Measurements from ENCODE around the gene BRD4. TPM values are rescaled to one million over a fixed set of nuclear protein-coding genes. Genes with fewer than 3 reads are reported as not detected.
A peak's percentile ranks its signal among the peaks of the same experiment; 100 is the strongest.

Gene BRD4
- total and polyA plus RNA-seq, 5 donors from 2014 or later, result 6.6 to 168 (median 9.4) TPM

DNA sequence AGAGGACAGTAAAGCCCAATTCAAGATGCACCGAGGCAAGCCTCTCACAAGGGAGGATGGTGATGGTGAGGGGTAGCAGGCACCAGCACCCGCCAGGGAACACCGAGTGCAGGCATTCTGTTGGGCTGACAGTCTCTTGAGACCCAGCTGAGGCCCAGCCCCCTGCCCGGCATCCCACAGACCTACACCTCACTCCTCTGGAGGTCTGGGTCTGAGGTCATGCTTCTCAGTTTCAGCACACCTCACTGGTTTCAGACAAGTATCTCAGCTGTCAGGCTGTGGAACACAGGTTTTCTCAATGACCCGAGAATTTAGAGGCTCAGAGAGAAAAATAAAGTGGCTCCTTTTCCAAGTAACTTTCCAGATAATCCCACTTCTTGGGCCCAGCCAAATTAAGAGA lies 72.4 kb downstream of the BRD4 start:
- Mint-ChIP-seq H3K27ac (no peak overlapping the region), H3K4me3 (no peak overlapping the region), H3K27me3 (no peaks in the 10 kb centered on the region), H3K36me3 (peaks cover 43% of the 10 kb centered on the region), H3K4me1 (peaks cover 0 to 6% (median 2%) of the 10 kb centered on the region in 4 donors), H3K9me3 (peaks cover 0 to 2% (median 0%) of the 10 kb centered on the region in 7 donors)
- Histone ChIP-seq H3K27me3 (ENCODE audit: control insufficient read depth, insufficient read depth, low read length) (no peaks in the 10 kb centered on the region), H3K36me3 (ENCODE audit: control insufficient read depth, insufficient read depth, low read length) (peaks cover 95% of the 10 kb centered on the region), H3K4me3 (ENCODE audit: low read depth, low read length) (no peak overlapping the region), H3K4me1 (ENCODE audit: control insufficient read depth, insufficient read depth, low read length, poor library complexity, severe bottlenecking) (no peaks in the 10 kb centered on the region), H3K9me3 (ENCODE audit: control insufficient read depth in 2 of 2, low read length in 2 of 2) (no peaks in the 10 kb centered on the region), H3K27ac (ENCODE audit: insufficient read depth, low read length, poor library complexity, severe bottlenecking) (no peak overlapping the region)
- DNase-seq, result no peak
- ATAC-seq (ENCODE audit: low read depth in 2 of 2), result no peak

DNA sequence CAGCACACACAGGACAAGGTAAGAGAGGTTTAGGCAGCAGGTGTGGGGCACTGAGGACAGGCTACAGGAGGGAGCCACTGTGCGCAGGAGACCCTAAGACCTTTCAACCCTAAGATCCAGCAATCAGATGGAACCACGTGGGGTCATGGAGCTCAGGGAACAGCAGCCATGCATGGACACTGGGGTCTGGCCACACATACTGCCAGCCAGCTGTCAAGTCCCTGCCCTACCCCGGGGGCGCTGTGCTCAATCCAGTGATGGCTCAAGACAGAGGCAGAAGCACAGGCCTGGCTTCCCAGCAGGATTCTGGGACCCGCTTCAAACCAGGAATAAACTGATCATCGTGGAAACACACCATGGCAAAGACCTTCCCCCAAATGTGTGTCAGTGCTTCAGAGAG lies 74.6 kb downstream of the BRD4 start:
- DNase-seq (no peak), ATAC-seq (ENCODE audit: low read depth in 2 of 2) (no peak)
- Histone ChIP-seq H3K9me3 (ENCODE audit: control insufficient read depth in 2 of 2, low read length in 2 of 2) (no peaks in the 10 kb centered on the region), H3K4me3 (ENCODE audit: low read depth, low read length) (no peak overlapping the region), H3K27ac (ENCODE audit: insufficient read depth, low read length, poor library complexity, severe bottlenecking) (no peak overlapping the region), H3K27me3 (ENCODE audit: control insufficient read depth, insufficient read depth, low read length) (no peaks in the 10 kb centered on the region), H3K4me1 (ENCODE audit: control insufficient read depth, insufficient read depth, low read length, poor library complexity, severe bottlenecking) (no peaks in the 10 kb centered on the region), H3K36me3 (ENCODE audit: control insufficient read depth, insufficient read depth, low read length) (peaks cover 95% of the 10 kb centered on the region)
- no peak overlapping the region for H3K27ac Mint-ChIP-seq
- no peak overlapping the region for H3K4me3 Mint-ChIP-seq
- peaks cover 0 to 2% (median 0%) of the 10 kb centered on the region in 7 donors for H3K9me3 Mint-ChIP-seq
- H3K4me1 Mint-ChIP-seq, result peaks cover 0 to 6% (median under 1%) of the 10 kb centered on the region in 4 donors
- H3K36me3 Mint-ChIP-seq, result peaks cover 39% of the 10 kb centered on the region
- no peaks in the 10 kb centered on the region for H3K27me3 Mint-ChIP-seq

DNA sequence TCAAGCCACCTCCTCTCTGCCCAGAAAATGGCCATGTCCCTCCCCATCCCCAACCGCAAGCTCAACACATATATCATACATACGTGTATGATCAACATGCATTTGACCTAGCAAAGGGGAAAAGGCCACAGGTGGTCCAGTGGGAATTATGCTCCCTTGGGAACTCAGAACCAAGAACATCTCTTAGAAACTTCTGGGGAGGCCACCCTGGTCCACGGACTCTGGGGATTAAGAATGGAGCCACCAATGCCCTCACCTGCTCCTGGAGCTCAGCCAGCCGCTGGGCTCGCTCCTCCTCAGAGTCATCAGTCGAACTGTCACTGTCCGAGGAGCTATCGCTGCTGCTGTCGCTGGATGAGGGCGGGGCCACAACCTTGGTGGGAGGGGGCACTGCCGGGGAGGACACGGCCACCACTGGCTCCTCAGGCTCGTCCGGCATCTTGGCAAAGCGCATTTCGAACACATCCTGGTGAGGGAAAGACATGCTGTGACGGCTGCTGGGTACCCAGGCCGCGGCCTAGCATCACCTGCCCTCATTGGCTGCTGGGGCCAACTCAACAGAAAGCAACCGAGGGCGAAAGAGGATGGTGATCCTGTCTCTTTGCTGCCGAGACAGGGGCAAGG lies 75.5 kb downstream of the BRD4 start:
- Histone ChIP-seq H3K9me3 (ENCODE audit: control insufficient read depth in 2 of 2, low read length in 2 of 2) (no peaks in the 10 kb centered on the region), H3K4me1 (ENCODE audit: control insufficient read depth, insufficient read depth, low read length, poor library complexity, severe bottlenecking) (no peaks in the 10 kb centered on the region), H3K4me3 (ENCODE audit: low read depth, low read length) (no peak overlapping the region), H3K27me3 (ENCODE audit: control insufficient read depth, insufficient read depth, low read length) (no peaks in the 10 kb centered on the region), H3K36me3 (ENCODE audit: control insufficient read depth, insufficient read depth, low read length) (peaks cover 96% of the 10 kb centered on the region), H3K27ac (ENCODE audit: insufficient read depth, low read length, poor library complexity, severe bottlenecking) (no peak overlapping the region)
- Mint-ChIP-seq H3K9me3 (peaks cover 0 to 2% (median 0%) of the 10 kb centered on the region in 7 donors), H3K36me3 (peaks cover 43% of the 10 kb centered on the region), H3K27me3 (no peaks in the 10 kb centered on the region), H3K4me3 (no peak overlapping the region), H3K4me1 (peaks cover 0 to 6% (median under 1%) of the 10 kb centered on the region in 4 donors), H3K27ac (peak overlapping the region in 1 of 3 donors; percentile 48)
- no peak for ATAC-seq (ENCODE audit: low read depth in 2 of 2)
- DNase-seq, result no peak

DNA sequence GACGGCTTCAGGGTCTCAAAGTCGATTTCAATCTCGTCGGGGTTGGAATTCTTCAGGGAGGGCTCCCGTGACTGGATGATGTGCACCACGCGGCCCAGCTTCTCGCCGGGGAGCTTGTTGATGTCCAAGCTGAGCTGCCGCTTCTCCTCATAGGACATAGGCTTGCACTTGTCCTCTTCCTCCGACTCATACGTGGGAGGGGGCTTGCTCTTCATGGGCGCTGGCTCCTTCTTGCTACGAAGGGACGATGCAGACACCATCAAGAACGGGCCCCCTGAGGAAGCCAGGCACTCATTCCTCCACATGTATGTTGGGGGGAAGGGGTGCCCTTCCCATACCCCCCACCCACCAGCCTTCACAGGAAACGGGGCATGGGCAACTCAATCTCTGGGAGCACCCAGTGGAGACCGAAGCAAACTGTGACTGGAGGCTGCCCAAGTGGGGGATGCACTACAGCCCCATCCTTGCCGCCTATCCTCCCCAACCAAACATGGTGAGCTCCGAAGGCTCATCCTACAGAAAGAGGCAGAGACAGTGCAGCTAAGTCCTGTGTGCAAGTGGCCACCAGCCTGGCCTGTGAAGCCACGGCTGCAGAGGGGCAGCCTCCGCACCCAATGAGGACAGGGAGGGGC lies 76.9 kb downstream of the BRD4 start:
- H3K27ac ChIP-seq (ENCODE audit: insufficient read depth, low read length, poor library complexity, severe bottlenecking), result no peak overlapping the region
- Mint-ChIP-seq H3K9me3 (peaks cover 0 to 2% (median 0%) of the 10 kb centered on the region in 7 donors), H3K36me3 (peaks cover 37% of the 10 kb centered on the region), H3K4me3 (no peak overlapping the region), H3K4me1 (peaks cover 0 to 2% (median 0%) of the 10 kb centered on the region in 4 donors), H3K27me3 (no peaks in the 10 kb centered on the region), H3K27ac (peak overlapping the region in 1 of 3 donors; percentile 14)
- no peak overlapping the region for H3K4me3 ChIP-seq (ENCODE audit: low read depth, low read length)
- H3K36me3 ChIP-seq (ENCODE audit: control insufficient read depth, insufficient read depth, low read length), result peaks cover 98% of the 10 kb centered on the region
- no peaks in the 10 kb centered on the region for H3K4me1 ChIP-seq (ENCODE audit: control insufficient read depth, insufficient read depth, low read length, poor library complexity, severe bottlenecking)
- DNase-seq (no peak), ATAC-seq (ENCODE audit: low read depth in 2 of 2) (no peak)
- H3K9me3 ChIP-seq (ENCODE audit: control insufficient read depth in 2 of 2, low read length in 2 of 2), result no peaks in the 10 kb centered on the region
- no peaks in the 10 kb centered on the region for H3K27me3 ChIP-seq (ENCODE audit: control insufficient read depth, insufficient read depth, low read length)

DNA sequence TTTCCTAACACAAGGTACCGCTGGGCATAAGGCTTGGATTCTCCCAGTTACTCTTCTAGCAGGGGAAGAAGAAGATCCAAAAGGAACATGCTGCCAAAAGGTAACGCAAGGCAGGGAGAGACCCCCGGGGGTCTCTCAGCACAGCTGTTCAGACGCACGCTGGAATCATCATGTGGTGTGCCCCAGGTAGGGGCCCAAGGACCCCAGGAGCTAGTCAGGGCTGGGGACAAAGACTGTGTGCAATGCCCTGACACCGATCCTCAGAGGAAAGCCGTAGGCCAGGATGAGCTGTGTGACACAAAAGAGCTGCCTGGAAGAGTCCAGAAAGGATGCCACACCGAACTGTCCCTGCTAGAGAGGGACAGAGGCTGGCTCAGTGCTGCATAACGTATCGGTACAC lies 77.8 kb downstream of the BRD4 start:
- no peak for ATAC-seq (ENCODE audit: low read depth in 2 of 2)
- Mint-ChIP-seq H3K9me3 (peaks cover 0 to 2% (median 0%) of the 10 kb centered on the region in 7 donors), H3K4me1 (peaks cover 0 to 2% (median 0%) of the 10 kb centered on the region in 4 donors), H3K4me3 (no peak overlapping the region), H3K27me3 (no peaks in the 10 kb centered on the region), H3K36me3 (peaks cover 35% of the 10 kb centered on the region), H3K27ac (no peak overlapping the region)
- H3K4me3 ChIP-seq (ENCODE audit: low read depth, low read length), result no peak overlapping the region
- H3K9me3 ChIP-seq (ENCODE audit: control insufficient read depth in 2 of 2, low read length in 2 of 2), result no peaks in the 10 kb centered on the region
- no peak for DNase-seq
- peaks cover 98% of the 10 kb centered on the region for H3K36me3 ChIP-seq (ENCODE audit: control insufficient read depth, insufficient read depth, low read length)
- no peaks in the 10 kb centered on the region for H3K4me1 ChIP-seq (ENCODE audit: control insufficient read depth, insufficient read depth, low read length, poor library complexity, severe bottlenecking)
- no peak overlapping the region for H3K27ac ChIP-seq (ENCODE audit: insufficient read depth, low read length, poor library complexity, severe bottlenecking)
- no peaks in the 10 kb centered on the region for H3K27me3 ChIP-seq (ENCODE audit: control insufficient read depth, insufficient read depth, low read length)

DNA sequence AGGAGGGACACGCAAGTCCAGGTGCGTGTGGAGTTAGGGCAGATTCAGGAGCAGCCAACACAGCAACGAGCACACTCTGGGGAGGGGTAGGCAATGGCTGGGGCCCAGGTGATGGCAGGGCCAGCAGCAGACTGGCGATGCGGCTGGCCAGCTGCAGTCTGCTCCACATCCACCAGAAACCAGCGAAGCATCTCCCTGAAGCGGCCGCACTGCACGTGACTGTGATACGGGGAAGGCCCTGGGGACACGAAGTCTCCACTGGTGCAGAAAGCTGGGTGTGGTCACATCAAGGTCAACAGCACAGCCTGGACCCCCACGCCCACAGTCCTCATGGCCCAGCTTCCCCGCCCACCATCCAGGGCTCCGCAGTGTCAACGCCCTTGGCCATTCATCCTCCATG lies 78.8 kb downstream of the BRD4 start:
- no peaks in the 10 kb centered on the region for H3K9me3 ChIP-seq (ENCODE audit: control insufficient read depth in 2 of 2, low read length in 2 of 2)
- peaks cover 98% of the 10 kb centered on the region for H3K36me3 ChIP-seq (ENCODE audit: control insufficient read depth, insufficient read depth, low read length)
- H3K27ac Mint-ChIP-seq, result no peak overlapping the region
- no peak overlapping the region for H3K4me3 ChIP-seq (ENCODE audit: low read depth, low read length)
- H3K27ac ChIP-seq (ENCODE audit: insufficient read depth, low read length, poor library complexity, severe bottlenecking), result no peak overlapping the region
- H3K36me3 Mint-ChIP-seq, result peaks cover 26% of the 10 kb centered on the region
- no peaks in the 10 kb centered on the region for H3K4me1 ChIP-seq (ENCODE audit: control insufficient read depth, insufficient read depth, low read length, poor library complexity, severe bottlenecking)
- H3K9me3 Mint-ChIP-seq, result peaks cover 0 to 2% (median 0%) of the 10 kb centered on the region in 7 donors
- no peaks in the 10 kb centered on the region for H3K27me3 ChIP-seq (ENCODE audit: control insufficient read depth, insufficient read depth, low read length)
- ATAC-seq (ENCODE audit: low read depth in 2 of 2) (no peak), DNase-seq (no peak)
- no peaks in the 10 kb centered on the region for H3K27me3 Mint-ChIP-seq
- H3K4me3 Mint-ChIP-seq, result no peak overlapping the region
- peaks cover 0 to 2% (median 0%) of the 10 kb centered on the region in 4 donors for H3K4me1 Mint-ChIP-seq

DNA sequence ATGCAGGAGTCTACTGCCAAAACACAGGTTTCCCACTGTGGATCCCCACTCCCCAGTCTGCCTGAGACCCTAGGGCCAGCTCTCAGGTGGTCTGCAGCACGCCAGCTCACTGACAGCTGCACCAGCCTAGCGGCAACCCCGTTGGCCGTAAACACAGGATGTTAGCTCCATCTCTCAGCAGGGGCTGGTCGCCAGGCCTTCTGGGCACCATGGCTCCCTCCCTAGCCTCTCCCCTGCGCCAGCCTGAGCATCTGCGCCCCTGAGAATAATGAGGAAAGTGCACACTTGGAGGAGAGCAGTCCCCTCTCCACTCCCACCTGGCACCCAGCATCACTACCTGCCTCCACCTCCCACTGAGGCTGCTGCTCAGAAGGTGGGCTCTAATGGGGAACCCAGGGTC lies 79.3 kb downstream of the BRD4 start:
- peaks cover 0 to 2% (median 0%) of the 10 kb centered on the region in 4 donors for H3K4me1 Mint-ChIP-seq
- H3K9me3 ChIP-seq (ENCODE audit: control insufficient read depth in 2 of 2, low read length in 2 of 2), result no peaks in the 10 kb centered on the region
- no peaks in the 10 kb centered on the region for H3K4me1 ChIP-seq (ENCODE audit: control insufficient read depth, insufficient read depth, low read length, poor library complexity, severe bottlenecking)
- peaks cover 0 to 2% (median 0%) of the 10 kb centered on the region in 7 donors for H3K9me3 Mint-ChIP-seq
- ATAC-seq (ENCODE audit: low read depth in 2 of 2), result no peak
- H3K27ac ChIP-seq (ENCODE audit: insufficient read depth, low read length, poor library complexity, severe bottlenecking), result no peak overlapping the region
- H3K4me3 ChIP-seq (ENCODE audit: low read depth, low read length), result no peak overlapping the region
- DNase-seq, result no peak
- H3K4me3 Mint-ChIP-seq, result no peak overlapping the region
- H3K27me3 ChIP-seq (ENCODE audit: control insufficient read depth, insufficient read depth, low read length), result no peaks in the 10 kb centered on the region
- H3K36me3 Mint-ChIP-seq, result peaks cover 29% of the 10 kb centered on the region
- H3K27ac Mint-ChIP-seq, result no peak overlapping the region
- H3K36me3 ChIP-seq (ENCODE audit: control insufficient read depth, insufficient read depth, low read length), result peaks cover 98% of the 10 kb centered on the region
- no peaks in the 10 kb centered on the region for H3K27me3 Mint-ChIP-seq

All from CD4-positive, CD25-positive, alpha-beta regulatory T cell (primary cell).